SK-N-SH (cell line): ENCODE results near the gene CAPNS1. TPM values are rescaled to one million over a fixed set of nuclear protein-coding genes. Genes with fewer than 3 reads are reported as not detected.

Source experiments
- CTCF ChIA-PET: fragments of 300-600, 350-600 bp; formaldehyde crosslinking; extraction: SDS; loops from one replicate; lab custom pipeline; 2021; lab: Yijun Ruan, JAX
- POLR2A ChIA-PET: fragments of 350-600 bp; sonication (Branson Sonifier 250); formaldehyde crosslinking; extraction: SDS; loops from one replicate; lab custom pipeline; 2020; ENCODE audit warnings: antibody characterized with exemption, inconsistent platforms; lab: Yijun Ruan, JAX
- DNase-seq: peaks from one replicate; pipeline ENCODE4 v3.0.0; 2012
- H2AFZ ChIP-seq: fragments of 200-600 bp; sonication (generic); 2 replicates; pipeline ENCODE4 v1.8.1; 2016; ENCODE audit warnings: antibody characterized with exemption, mild to moderate bottlenecking, low read depth
- H3F3A ChIP-seq: fragments of 200-600 bp; sonication (generic); replicated peaks from 2 replicates; pipeline ENCODE3; 2016; ENCODE audit warnings: antibody characterized with exemption, mild to moderate bottlenecking; ENCODE audit not compliant: insufficient read depth
- H3K27ac ChIP-seq, 2 experiments: fragments of 200-500 bp in 1 of 2; fragments of 200-600 bp in 1 of 2; sonication (Bioruptor generic) in 1 of 2; sonication (generic), shearing (Covaris generic) in 1 of 2; 2 replicates each; pipeline versions ENCODE4 v1.5.1 to v1.6.1; 2014 to 2016; ENCODE audit warnings: low read depth in 2 of 2, inconsistent platforms in 1 of 2, low read length in 1 of 2, mild to moderate bottlenecking in 1 of 2, mixed read lengths in 1 of 2
- H3K27me3 ChIP-seq: fragments of 200-600 bp; sonication (generic), shearing (Covaris generic); 2 replicates; pipeline ENCODE4 v1.6.1; 2016; ENCODE audit warnings: mixed run types; ENCODE audit not compliant: insufficient read depth
- H3K36me3 ChIP-seq, 2 experiments: fragments of 200-500 bp in 1 of 2; fragments of 200-600 bp in 1 of 2; sonication (Bioruptor generic) in 1 of 2; sonication (generic) in 1 of 2; replicated peaks in 1 of 2; 2 replicates each; pipeline versions ENCODE3 to v1.5.1; 2014 to 2016; ENCODE audit warnings: low read length in 1 of 2, mild to moderate bottlenecking in 1 of 2; ENCODE audit not compliant: insufficient read depth in 2 of 2, control insufficient read depth in 1 of 2
- H3K4me1 ChIP-seq, 2 experiments: fragments of 200-500 bp in 1 of 2; fragments of 200-600 bp in 1 of 2; sonication (Bioruptor generic) in 1 of 2; sonication (generic), shearing (Covaris generic) in 1 of 2; 2 replicates each; pipeline versions ENCODE4 v1.5.1 to v1.6.1; 2014 to 2016; ENCODE audit warnings: low read depth in 1 of 2, low read length in 1 of 2, mixed run types in 1 of 2; ENCODE audit not compliant: insufficient read depth in 2 of 2, control insufficient read depth in 1 of 2
- H3K4me2 ChIP-seq: fragments of 200-600 bp; sonication (generic), shearing (Covaris generic); 2 replicates; pipeline ENCODE4 v1.6.1; 2017; ENCODE audit warnings: mixed run types
- H3K4me3 ChIP-seq, 2 experiments: fragments of 200-500 bp in 1 of 2; fragments of 200-600 bp in 1 of 2; sonication (Bioruptor generic) in 1 of 2; sonication (generic), shearing (Covaris generic) in 1 of 2; 2 replicates each; pipeline versions ENCODE4 v1.5.1 to v1.8.1; 2014 to 2016; ENCODE audit warnings: low read depth in 2 of 2, inconsistent platforms in 1 of 2, low read length in 1 of 2, mild to moderate bottlenecking in 1 of 2, mixed read lengths in 1 of 2, moderate library complexity in 1 of 2
- H3K79me2 ChIP-seq: fragments of 200-600 bp; sonication (generic); 2 replicates; pipeline ENCODE4 v1.8.1; 2017; ENCODE audit warnings: mild to moderate bottlenecking; ENCODE audit not compliant: insufficient read depth
- H3K9ac ChIP-seq: fragments of 200-600 bp; sonication (generic); 2 replicates; pipeline ENCODE4 v1.6.1; 2017; ENCODE audit warnings: mixed run types
- H3K9me2 ChIP-seq: fragments of 200-600 bp; sonication (generic); 2 replicates; pipeline ENCODE4 v1.6.1; 2017; ENCODE audit warnings: mixed run types
- H3K9me3 ChIP-seq: fragments of 200-600 bp; sonication (generic); 2 replicates; pipeline ENCODE4 v1.6.1; 2017; ENCODE audit warnings: mixed run types, mild to moderate bottlenecking, moderate library complexity
- H4K20me1 ChIP-seq: fragments of 200-600 bp; sonication (generic); 2 replicates; pipeline ENCODE4 v1.6.1; 2017; ENCODE audit warnings: mild to moderate bottlenecking, mixed run types; ENCODE audit not compliant: insufficient read depth
- CHD2 ChIP-seq: fragments of 150-350 bp; IDR thresholded peaks from 2 replicates; pipeline ENCODE4 v1.6.1; 2018; ENCODE audit warnings: low read length; ENCODE audit not compliant: partially characterized antibody
- CTCF ChIP-seq: fragments of 200-600 bp; sonication (generic); IDR thresholded peaks from 2 replicates; pipeline ENCODE4 v1.6.1; 2017; ENCODE audit warnings: antibody characterized with exemption, mild to moderate bottlenecking, moderate library complexity
- EP300 ChIP-seq, 2 experiments: IDR thresholded peaks; 2 replicates each; pipeline versions ENCODE4 v1.4.0 to v1.6.1; 2012; ENCODE audit warnings: borderline replicate concordance in 1 of 2, low read depth in 1 of 2, low read length in 1 of 2
- FOSL2 ChIP-seq: IDR thresholded peaks from 2 replicates; pipeline ENCODE4 v1.4.0; 2012; ENCODE audit warnings: low read depth, mild to moderate bottlenecking, moderate library complexity, borderline replicate concordance
- FOXM1 ChIP-seq: IDR thresholded peaks from 2 replicates; pipeline ENCODE4 v1.4.0; 2012; ENCODE audit warnings: low read depth, mild to moderate bottlenecking
- GABPA ChIP-seq: IDR thresholded peaks from 2 replicates; pipeline ENCODE4 v1.4.0; 2012; ENCODE audit warnings: low read depth, mild to moderate bottlenecking
- GATA2 ChIP-seq: sonication (generic); formaldehyde crosslinking; IDR thresholded peaks from 2 replicates; pipeline ENCODE4 v1.5.0; 2020; ENCODE audit warnings: mild to moderate bottlenecking, missing genetic modification reagents
- IRF3 ChIP-seq: fragments of 150-350 bp; IDR thresholded peaks from 2 replicates; pipeline ENCODE4 v1.6.1; 2016; ENCODE audit warnings: mild to moderate bottlenecking, low read depth, low read length
- JUND ChIP-seq: IDR thresholded peaks from 2 replicates; pipeline ENCODE4 v1.4.0; 2012
- MAX ChIP-seq: IDR thresholded peaks from 2 replicates; pipeline ENCODE4 v1.4.0; 2012; ENCODE audit warnings: low read depth
- MEF2A ChIP-seq: IDR thresholded peaks from 2 replicates; pipeline ENCODE4 v1.4.0; 2012; ENCODE audit warnings: low read depth, borderline replicate concordance
- MXI1 ChIP-seq: IDR thresholded peaks from 2 replicates; pipeline ENCODE4 v1.6.1; 2012; ENCODE audit warnings: mild to moderate bottlenecking, low read depth, low read length, improper control_type of control experiment
- NRF1 ChIP-seq: IDR thresholded peaks from 2 replicates; pipeline ENCODE4 v1.6.1; 2012; ENCODE audit warnings: low read depth, mild to moderate bottlenecking, low read length
- PBX3 ChIP-seq: IDR thresholded peaks from 2 replicates; pipeline ENCODE4; 2012
- RFX5 ChIP-seq: IDR thresholded peaks from 2 replicates; pipeline ENCODE4 v1.6.1; 2012; ENCODE audit warnings: mild to moderate bottlenecking, improper control_type of control experiment, low read length
- RXRA ChIP-seq: IDR thresholded peaks from 2 replicates; pipeline ENCODE4 v1.4.0; 2012; ENCODE audit warnings: low read depth, mild to moderate bottlenecking, borderline replicate concordance
- TAF1 ChIP-seq: IDR thresholded peaks from 2 replicates; pipeline ENCODE4 v1.6.1; 2012; ENCODE audit warnings: low read depth, mild to moderate bottlenecking, low read length, moderate library complexity, borderline replicate concordance
- TCF12 ChIP-seq: IDR thresholded peaks from 2 replicates; pipeline ENCODE4 v1.4.0; 2012
- YY1 ChIP-seq: IDR thresholded peaks from 2 replicates; pipeline ENCODE4 v1.4.0; 2012; ENCODE audit warnings: low read depth, mild to moderate bottlenecking
- ZBTB33 ChIP-seq: IDR thresholded peaks from 2 replicates; pipeline ENCODE4 v1.4.0; 2012; ENCODE audit warnings: low read depth, borderline replicate concordance
- WGBS: methylation state at CpG from one replicate; pipeline ENCODE4 v1.1.6; 2017; ENCODE audit warnings: low lambda C conversion rate; 5-methylcytosine and 5-hydroxymethylcytosine counted together
- polyA plus RNA-seq, 3 experiments: library from polyadenylated mRNA; depleted of rRNA; stranded (reverse); fragments of >200 nt; gene quantifications; 2 replicates each; pipeline ENCODE4 v1.2.3, GENCODE V29; 2012

The CAPNS1 gene
- polyA plus RNA-seq, 1 of the 3 experiments (the other 2 are of a cell fraction) = 999 TPM

- POLR2A ChIA-PET = no interaction called here
- H3K36me3 ChIP-seq = peaks cover 54 to 57% of the 10 kb centered on the region in 2 experiments
Observed at GRCh38 chr19:36144624-36145023, 4.8 kb downstream of the CAPNS1 start.

More at GRCh38 chr19:36144624-36145023, 4.8 kb downstream of the CAPNS1 start:
- no peaks in the 10 kb centered on the region for H3K9me3 ChIP-seq
- H3K27ac ChIP-seq = no peak overlapping the region
- H3K4me1 ChIP-seq = peaks cover 8% of the 10 kb centered on the region in 2 experiments; a peak in 3 of 4 replicates
- peaks cover 43% of the 10 kb centered on the region for H3K79me2 ChIP-seq
- peaks cover 6% of the 10 kb centered on the region for H3F3A ChIP-seq
- H3K9me2 ChIP-seq = no peaks in the 10 kb centered on the region
- H4K20me1 ChIP-seq = peaks cover 38% of the 10 kb centered on the region
- CTCF ChIA-PET = interaction anchor here (0.9 kb wide), 1 partner anchor 25 kb away, joined by 3 read pairs; no protein-coding TSS in a partner anchor
- no peak overlapping the region for H3K9ac ChIP-seq
- H3K4me2 ChIP-seq = no peak overlapping the region
- H3K27me3 ChIP-seq = no peaks in the 10 kb centered on the region
- H2AFZ ChIP-seq = no peak overlapping the region
- WGBS = 96% methylated on average over 6 of the region's 6 CpGs
- TF ChIP-seq ZBTB33 (no peak), CTCF (no peak), PBX3 (no peak), TAF1 (no peak), NRF1 (no peak), IRF3 (no peak), FOXM1 (no peak), MEF2A (no peak), JUND (no peak), YY1 (no peak), MXI1 (no peak), GATA2 (CRISPR knock-in tag) (no peak), RXRA (no peak), RFX5 (no peak), FOSL2 (no peak), EP300 (IDR thresholded peaks at IDR 0.05; ENCODE audit: borderline replicate concordance in 1 of 2, low read depth in 1 of 2, low read length in 1 of 2) (no peak), MAX (no peak), TCF12 (no peak), GABPA (no peak), CHD2 (no peak)
- H3K4me3 ChIP-seq = no peak overlapping the region
- no peak for DNase-seq
